Calu3 (cell line): ENCODE measurements around the gene USP40. TPM values are rescaled to one million over a fixed set of nuclear protein-coding genes. Genes with fewer than 3 reads are reported as not detected.

Experiments used
- BruUV-seq: library from RNA; stranded (reverse); fragments of 400-500 nt; replicated peaks from 2 replicates; lab custom pipeline; 2021; lab: Mats Ljungman, UMichigan
- CTCF ChIA-PET: fragments of 300-600 bp; sonication (Branson Sonifier 250); formaldehyde crosslinking; loops from one replicate; lab custom pipeline; 2022; ENCODE audit warnings: antibody characterized with exemption; lab: Charles Lee
- DNase-seq: peaks from one replicate; pipeline ENCODE4 v3.0.0; 2022
- H3K27ac Mint-ChIP-seq: one replicate; pipeline ENCODE4 v1.8.0; 2022; ENCODE audit warnings: mixed read lengths; ENCODE audit not compliant: unreplicated experiment
- H3K27me3 Mint-ChIP-seq: one replicate; pipeline ENCODE4 v1.8.0; 2022; ENCODE audit warnings: mixed read lengths; ENCODE audit not compliant: unreplicated experiment
- H3K36me3 Mint-ChIP-seq: one replicate; pipeline ENCODE4 v1.8.0; 2022; ENCODE audit warnings: mild to moderate bottlenecking, moderate library complexity, mixed read lengths; ENCODE audit not compliant: insufficient read depth, unreplicated experiment
- H3K4me1 Mint-ChIP-seq: one replicate; pipeline ENCODE4 v1.8.0; 2022; ENCODE audit warnings: mild to moderate bottlenecking, low read depth, mixed read lengths; ENCODE audit not compliant: unreplicated experiment
- H3K4me3 Mint-ChIP-seq: one replicate; pipeline ENCODE4 v1.8.0; 2022; ENCODE audit warnings: mild to moderate bottlenecking, low read depth, moderate library complexity, mixed read lengths; ENCODE audit not compliant: unreplicated experiment
- H3K9me3 Mint-ChIP-seq: one replicate; pipeline ENCODE4 v1.8.0; 2022; ENCODE audit warnings: low read depth, mixed read lengths; ENCODE audit not compliant: unreplicated experiment
- CTCF ChIP-seq: fragments of 200-600 bp; IDR thresholded peaks from one replicate; pipeline ENCODE4 v1.8.0; 2022; ENCODE audit warnings: antibody characterized with exemption; ENCODE audit not compliant: unreplicated experiment
- intact Hi-C: fragments of 100-400 bp; cut with micrococcal nuclease; formaldehyde crosslinking; loops from one replicate; pipeline ENCODE4 v1.10.0; 2022; ENCODE audit not compliant: unreplicated experiment
- total RNA-seq: library from RNA; stranded (reverse); gene quantifications from 2 replicates; pipeline ENCODE4 v1.2.3, GENCODE V29; 2022

USP40 gene
- total RNA-seq, 1 experiment from 2014 or later: 44.2 TPM

GRCh38 chr2:233544200-233544610 is 22.4 kb downstream of the USP40 start:
- Mint-ChIP-seq H3K27ac (no peak overlapping the region), H3K4me3 (no peak overlapping the region), H3K36me3 (peaks cover 22% of the 10 kb centered on the region), H3K4me1 (no peaks in the 10 kb centered on the region), H3K27me3 (no peaks in the 10 kb centered on the region), H3K9me3 (no peaks in the 10 kb centered on the region)
- no peak for TF ChIP-seq CTCF
- intact Hi-C loops: no loop called here
- no peak for DNase-seq
- CTCF ChIA-PET: no interaction called here
- BruUV-seq: no TSS peak

DNA sequence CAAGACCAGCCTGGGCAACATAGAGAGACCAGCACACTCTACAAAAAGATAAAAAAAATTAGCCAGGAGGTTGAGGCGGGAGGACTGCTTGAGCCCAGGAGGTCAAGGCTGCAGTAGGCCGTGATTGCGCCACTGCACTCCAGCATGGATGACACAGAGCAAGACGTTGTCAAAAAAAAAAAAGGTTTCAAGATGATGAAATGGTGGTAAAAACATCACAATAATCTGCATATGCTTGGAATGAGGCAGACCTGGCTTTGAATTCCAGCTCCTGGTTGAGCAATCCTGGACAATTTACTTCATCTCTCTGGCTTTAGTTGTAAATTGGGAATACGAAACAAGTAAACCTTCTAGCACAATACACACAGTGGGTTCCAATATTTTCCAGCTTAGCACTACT is 24.1 kb downstream of the USP40 start:
- H3K9me3 Mint-ChIP-seq: no peaks in the 10 kb centered on the region
- CTCF ChIA-PET: interaction anchor here (0.6 kb wide), 1 partner anchor 24 kb away, joined by 5 read pairs; no protein-coding TSS in a partner anchor
- no peak overlapping the region for H3K27ac Mint-ChIP-seq
- intact Hi-C loops: no loop called here
- no peak for TF ChIP-seq CTCF
- no TSS peak for BruUV-seq
- no peak overlapping the region for H3K4me3 Mint-ChIP-seq
- no peaks in the 10 kb centered on the region for H3K27me3 Mint-ChIP-seq
- no peak for DNase-seq
- no peaks in the 10 kb centered on the region for H3K4me1 Mint-ChIP-seq
- H3K36me3 Mint-ChIP-seq: peaks cover 20% of the 10 kb centered on the region

GRCh38 chr2:233538741-233539140 is 27.8 kb downstream of the USP40 start:
- peaks cover 15% of the 10 kb centered on the region for H3K36me3 Mint-ChIP-seq
- no peaks in the 10 kb centered on the region for H3K4me1 Mint-ChIP-seq
- H3K4me3 Mint-ChIP-seq: no peak overlapping the region
- no peaks in the 10 kb centered on the region for H3K9me3 Mint-ChIP-seq
- BruUV-seq: no TSS peak
- intact Hi-C loops: no loop called here
- CTCF ChIA-PET: no interaction called here
- TF ChIP-seq CTCF: no peak
- no peak for DNase-seq
- H3K27me3 Mint-ChIP-seq: no peaks in the 10 kb centered on the region
- no peak overlapping the region for H3K27ac Mint-ChIP-seq

DNA sequence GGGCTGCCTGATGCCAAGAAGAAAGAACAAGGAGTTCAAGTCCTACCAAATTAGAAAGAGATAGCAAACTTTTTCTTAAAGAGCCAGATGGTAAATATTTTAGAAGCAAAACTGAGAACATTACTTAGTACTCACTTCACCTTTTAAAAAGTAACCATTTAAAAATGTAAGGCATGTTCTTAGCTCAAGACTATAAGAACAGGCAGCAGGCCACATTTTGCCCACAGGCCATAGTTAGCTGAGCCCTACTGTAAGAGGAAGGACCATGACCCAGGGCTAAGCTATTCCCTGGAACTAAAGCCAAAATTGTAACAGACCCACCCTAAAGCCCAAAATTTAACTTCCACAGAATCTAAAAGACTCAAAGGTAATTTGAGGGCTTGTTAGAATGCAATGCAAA is 31.3 kb downstream of the USP40 start:
- H3K27ac Mint-ChIP-seq: no peak overlapping the region
- H3K9me3 Mint-ChIP-seq: no peaks in the 10 kb centered on the region
- H3K36me3 Mint-ChIP-seq: peaks cover 16% of the 10 kb centered on the region
- no peaks in the 10 kb centered on the region for H3K27me3 Mint-ChIP-seq
- no TSS peak for BruUV-seq
- intact Hi-C loops: no loop called here
- DNase-seq: no peak
- H3K4me3 Mint-ChIP-seq: no peak overlapping the region
- TF ChIP-seq CTCF: no peak
- CTCF ChIA-PET: interaction anchor here (1.0 kb wide), 1 partner anchor 18 kb away, joined by 4 read pairs; no protein-coding TSS in a partner anchor
- H3K4me1 Mint-ChIP-seq: no peaks in the 10 kb centered on the region
